Measurements from ENCODE around the gene MYOM1.
"Not testable (repeated sequence)": the region's sequence is repeated elsewhere in the genome, so short reads cannot be mapped to it uniquely, and the experiment has no call there.

Gene MYOM1

DNA sequence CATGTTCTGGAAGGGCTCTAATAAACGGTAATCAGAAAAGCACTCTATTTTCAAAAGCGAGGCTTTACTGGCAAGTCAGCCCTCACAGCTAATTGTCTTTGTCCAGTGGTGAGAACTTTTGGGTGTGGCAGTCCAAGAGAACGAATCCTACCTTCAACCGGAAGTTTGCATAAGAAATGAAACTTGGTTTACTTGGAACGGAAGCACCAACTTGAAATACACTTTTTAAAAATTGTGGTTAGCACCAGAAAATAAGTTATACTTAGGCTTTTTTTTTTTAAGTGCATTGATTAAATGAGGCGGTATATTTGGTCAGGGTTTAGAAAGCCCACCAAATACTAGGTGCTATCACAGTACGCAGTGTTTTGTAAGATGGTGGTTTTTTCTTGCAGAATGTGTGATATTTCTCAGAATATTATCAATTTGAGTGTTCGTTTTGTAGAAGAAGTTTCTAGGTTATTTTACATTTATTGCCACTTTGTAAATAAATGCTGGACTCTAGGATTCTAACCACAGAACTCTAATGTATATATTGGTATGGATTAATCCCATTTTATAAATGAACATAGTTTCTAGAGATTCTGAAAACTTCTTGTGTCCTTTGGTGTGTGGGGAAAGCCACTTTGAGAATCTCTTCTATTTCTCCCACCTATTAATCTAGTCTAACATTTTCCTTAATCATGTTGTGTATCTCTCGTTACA is 29.0 kb upstream of the MYOM1 start:
- no peak for FAIRE-seq

DNA sequence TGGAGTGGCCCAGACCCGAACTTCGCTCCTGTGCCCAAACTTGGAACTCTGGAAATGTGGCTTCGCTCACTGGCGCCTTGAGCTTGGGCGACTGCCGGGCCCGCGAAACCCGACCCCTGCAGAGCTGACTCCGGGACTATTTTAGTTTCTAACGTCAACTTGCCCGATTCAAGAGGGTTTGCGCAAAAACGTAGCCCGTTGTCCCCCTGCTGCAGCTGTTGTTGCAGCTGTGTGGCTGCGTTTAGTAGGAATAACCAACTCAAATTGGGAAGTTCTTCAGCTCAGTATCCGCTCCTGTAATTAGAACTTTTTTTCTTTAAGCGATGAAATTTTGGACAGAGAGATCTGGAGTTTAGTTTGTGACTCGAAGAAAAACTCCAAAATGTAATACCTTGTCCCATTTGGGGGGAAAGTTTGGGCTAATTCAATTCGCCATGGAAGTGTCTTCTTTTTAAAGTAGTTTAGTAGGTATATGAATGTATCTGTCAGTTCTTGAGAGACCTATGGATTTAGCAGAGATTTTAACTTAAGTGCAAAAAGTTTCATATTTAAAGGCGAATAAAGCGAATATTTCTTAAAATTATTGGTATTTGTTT is 28.4 kb upstream of the MYOM1 start:
- FAIRE-seq = no peak

DNA sequence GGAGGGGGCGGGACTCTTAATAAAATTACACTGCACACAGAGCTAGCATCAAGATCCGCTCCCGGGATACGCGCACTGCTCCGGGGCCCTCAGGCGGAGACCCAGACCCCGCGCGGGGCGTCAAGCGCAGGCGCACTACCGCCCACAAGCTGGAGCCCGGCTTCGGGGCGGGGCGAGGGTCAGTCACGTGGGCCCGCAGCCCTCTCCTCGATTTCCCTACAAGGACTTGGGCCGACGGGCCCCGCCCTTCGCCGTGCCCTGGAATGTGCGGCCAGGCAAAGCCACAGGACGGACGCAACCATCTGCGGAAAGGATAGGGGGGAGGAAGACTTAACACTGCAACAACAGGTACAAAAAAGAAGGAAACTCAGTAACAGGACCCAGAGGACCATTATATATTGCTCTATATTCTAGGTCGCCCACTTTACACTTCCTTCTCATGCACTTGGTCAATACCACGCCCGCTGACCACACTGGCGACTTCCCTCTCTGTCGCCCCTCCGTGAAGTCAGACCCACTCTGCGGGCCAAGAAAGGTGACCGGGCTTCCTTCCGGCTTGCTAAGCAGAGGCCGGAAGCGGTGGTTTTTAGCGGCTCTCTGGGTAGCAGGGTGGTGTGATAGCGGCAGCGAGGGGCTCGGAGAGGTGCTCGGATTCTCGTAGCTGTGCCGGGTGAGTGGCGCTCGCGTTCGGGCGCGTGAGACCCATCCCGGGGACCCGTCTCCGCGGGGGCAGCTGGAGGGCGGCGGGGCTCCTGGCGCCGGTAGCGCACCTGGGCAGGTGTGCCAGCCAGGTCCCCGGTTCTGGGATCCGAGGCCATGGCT is 27.7 kb upstream of the MYOM1 start, which contains the start of gene MYL12A:
TSS of gene MYL12A (plus strand) at position 562 of the 822 bp plus-strand sequence. CDS start 5,447 bp downstream, outside the sequence.
- peak; percentile 80 for FAIRE-seq

DNA sequence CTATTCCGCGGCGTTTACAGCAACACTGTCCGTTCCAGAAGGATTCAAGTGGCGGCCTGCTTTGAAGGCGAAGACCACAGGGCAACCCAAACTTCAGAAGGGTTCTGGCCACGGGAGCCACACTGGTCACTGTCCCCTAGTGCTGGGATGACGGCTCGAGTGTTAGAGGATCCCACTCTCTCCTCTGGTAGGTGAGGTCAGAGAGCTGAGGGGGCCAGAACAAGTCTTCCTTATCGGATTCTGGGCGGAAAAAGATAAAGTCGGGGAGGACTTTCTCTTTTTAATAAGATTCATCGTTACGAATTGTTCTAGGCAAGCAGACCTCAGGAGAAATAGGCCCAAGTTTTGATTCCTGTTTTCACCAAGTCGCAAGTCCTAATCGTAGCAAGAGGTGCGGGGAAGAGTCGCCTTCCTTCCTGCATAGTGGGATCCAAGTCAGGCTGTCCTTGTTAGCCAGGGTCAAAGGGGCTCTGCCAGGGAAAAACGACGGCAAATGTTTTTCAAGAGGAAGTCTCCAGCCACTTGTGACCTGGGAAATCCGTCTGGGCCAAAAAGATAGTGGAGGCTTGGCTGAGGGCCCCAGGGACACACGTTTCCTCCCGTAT is 27.0 kb upstream of the MYOM1 start:
- FAIRE-seq = no peak

DNA sequence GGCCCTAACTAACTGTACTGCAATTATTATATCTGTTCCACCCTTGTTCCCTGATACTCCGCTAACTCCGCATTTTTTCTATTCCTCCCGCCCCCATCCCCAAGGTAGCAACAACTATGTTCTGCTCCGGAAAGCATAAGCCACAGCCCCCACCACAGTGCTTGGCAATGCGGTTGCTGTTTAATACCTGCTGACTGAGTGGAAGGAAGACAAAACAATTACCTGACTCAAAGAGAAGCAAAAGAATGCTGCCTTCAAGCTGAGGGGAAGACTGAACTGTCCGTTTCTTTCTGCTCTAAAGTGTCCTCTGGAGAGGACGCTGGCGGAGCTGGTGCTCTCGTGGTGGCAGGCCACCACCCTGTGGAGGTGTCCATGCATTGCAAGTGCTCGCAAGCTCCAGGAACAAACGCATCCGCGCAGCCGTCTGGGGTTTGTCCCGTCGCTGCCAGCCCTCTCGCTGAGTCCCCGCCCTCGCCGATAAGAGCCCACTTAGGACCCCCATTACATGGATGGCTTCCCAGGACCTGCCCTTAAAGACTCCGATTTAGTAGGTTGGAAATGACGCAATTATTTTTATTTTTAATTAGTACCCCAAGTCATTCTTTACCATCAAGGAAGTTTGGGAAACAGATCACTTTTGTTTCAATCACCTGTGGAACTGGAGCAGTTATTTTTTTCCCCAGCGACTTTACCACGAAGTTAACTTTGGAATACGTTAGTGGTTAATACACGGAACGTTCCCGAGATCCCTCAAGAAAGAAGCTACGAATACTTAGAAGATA is 26.3 kb upstream of the MYOM1 start:
- FAIRE-seq = no peak

DNA sequence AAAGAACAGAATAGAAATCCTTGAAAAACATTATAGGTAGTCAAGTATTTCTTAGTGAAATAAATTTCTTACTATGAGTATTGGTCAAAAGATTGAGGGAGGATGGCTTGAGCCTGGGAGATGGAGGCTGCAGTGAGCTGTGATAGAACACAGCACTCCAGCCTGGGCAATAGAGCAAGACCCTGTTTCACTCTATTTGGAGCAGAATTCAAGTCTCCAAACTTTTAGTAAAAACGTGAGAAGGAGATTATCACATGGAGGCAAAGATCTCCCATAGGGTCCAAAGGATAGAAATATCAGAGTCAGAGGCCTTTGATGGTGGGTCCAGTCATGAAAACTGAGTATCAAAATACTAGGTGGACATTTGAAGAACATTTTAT is 25.4 kb upstream of the MYOM1 start:
- FAIRE-seq = no peak

DNA sequence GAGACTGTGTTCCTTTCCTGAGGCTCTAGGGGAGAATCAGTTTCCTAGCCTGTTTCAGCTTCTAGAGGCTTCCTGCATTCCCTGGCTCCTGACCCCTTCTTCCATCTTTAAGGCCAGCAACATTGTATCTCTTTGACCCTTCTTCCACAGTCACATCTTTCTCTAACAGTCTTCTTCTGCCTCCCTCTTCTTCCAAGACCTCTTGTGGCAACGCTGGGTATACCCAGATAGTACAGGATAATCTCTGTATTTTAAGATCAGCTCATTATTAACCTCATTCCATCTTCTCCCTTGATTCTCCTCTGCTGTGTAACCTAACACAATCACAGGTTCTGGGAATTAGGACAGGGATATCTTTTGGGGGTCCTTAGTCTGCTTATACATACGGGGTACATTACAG is 19.0 kb upstream of the MYOM1 start:
- no peak for FAIRE-seq

DNA sequence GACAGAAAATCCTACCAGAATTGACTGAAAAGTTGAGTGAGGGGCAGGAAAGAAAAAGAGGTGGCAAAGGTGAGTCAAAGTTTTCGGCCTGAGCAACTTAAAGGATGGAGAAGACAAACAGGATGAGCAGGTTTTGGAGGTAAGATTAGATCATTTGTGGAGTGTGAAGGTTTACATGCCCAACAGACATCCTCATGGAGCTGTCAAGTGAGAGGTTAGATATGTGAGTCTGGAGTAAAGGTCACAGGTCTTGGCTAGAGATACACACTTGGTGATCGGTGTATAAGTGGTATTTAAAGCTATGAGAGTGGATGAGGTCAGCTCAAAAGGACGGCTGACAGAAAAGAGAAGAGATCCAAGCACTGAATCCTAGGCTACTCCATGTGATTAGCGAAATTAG is 16.7 kb upstream of the MYOM1 start:
- no peak for FAIRE-seq

DNA sequence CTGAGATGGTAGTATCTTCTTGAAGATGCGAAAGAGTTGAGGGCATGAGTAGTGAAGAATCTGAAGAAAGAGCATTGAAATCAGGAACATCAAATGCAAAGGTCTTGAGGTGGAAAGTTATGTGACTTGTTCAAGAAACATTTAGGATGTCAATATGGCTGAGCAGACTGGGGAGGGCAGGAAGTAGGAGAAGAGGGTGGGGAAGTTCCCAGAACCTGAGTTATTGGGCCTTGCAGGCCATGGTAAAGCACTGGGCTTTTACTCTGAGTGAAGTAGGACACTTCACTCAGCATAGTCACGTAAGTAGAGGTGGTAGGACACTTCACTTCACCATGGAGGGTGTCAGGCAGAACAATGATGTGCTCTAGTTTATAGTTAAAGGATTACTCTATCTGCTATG is 16.1 kb upstream of the MYOM1 start:
- no peak for FAIRE-seq

DNA sequence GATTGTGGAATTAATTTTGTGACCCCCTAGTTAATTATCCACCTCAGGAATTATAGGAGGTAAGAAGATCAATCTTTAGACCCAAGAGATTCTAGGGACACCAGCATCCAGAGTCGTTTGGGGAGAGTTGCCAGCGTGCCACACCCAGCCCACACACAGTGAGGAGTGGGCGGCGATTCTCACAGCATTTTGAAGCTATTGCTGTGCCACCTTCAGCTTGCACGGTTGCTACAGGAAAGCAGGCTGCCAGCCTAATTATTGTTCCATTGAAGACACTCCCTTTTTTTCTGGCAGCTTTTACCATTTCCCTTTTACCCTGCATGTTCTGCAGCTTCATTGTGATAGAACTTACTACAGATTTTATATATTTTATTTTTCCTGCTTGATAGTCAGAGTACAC is 14.7 kb upstream of the MYOM1 start:
- FAIRE-seq = no peak

DNA sequence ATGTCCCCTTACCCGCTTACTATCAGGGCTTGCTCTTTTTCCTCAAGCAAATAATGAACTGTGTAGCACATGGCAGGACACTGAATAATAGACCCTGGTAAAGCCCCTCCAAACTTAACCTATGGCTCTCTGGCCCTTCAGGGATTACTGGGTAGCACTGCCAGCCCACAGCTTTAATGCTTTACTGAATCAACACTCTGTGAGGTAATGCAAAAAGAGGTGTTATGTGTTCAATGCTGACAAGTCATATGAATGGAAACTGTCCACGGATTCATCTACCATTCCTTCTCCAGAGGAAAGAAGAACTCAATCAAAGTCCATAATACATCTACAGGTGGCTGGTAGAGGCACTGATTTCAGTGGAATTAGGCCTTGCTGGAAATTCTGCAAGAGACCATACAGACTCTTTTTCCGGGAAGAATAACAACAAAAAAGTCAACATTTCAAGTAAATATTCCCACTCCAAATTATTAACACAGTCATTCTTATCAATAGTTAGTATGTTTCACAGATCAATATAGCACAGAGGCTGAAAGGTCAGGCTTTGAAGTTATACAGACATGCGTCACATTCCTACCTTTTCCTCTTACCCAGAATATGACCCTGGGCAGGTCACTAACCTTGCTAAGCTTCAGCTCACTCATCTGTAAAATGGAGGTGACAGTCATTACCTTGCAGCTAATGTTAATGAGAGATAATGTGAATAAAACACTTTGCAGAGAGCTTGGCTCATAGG is 13.8 kb upstream of the MYOM1 start:
- FAIRE-seq = no peak

DNA sequence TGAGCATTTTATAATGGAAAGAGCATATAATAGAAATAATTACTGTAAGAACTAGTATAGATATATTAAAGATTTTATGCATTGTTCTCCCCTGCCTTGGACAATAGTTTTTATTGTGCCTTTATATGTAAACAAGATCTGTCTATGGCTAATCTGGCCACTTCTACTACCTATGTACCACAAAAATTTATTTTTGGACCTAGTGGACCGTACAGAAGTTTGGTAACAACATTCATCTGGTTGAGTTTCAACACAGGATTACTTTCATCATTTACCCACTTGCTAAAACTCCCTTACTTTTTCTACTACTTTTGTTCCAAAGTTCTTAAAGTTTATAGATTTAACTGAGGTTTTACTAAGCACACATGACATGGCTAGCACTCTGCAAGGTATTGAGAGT is 13.2 kb upstream of the MYOM1 start:
- no peak for FAIRE-seq

DNA sequence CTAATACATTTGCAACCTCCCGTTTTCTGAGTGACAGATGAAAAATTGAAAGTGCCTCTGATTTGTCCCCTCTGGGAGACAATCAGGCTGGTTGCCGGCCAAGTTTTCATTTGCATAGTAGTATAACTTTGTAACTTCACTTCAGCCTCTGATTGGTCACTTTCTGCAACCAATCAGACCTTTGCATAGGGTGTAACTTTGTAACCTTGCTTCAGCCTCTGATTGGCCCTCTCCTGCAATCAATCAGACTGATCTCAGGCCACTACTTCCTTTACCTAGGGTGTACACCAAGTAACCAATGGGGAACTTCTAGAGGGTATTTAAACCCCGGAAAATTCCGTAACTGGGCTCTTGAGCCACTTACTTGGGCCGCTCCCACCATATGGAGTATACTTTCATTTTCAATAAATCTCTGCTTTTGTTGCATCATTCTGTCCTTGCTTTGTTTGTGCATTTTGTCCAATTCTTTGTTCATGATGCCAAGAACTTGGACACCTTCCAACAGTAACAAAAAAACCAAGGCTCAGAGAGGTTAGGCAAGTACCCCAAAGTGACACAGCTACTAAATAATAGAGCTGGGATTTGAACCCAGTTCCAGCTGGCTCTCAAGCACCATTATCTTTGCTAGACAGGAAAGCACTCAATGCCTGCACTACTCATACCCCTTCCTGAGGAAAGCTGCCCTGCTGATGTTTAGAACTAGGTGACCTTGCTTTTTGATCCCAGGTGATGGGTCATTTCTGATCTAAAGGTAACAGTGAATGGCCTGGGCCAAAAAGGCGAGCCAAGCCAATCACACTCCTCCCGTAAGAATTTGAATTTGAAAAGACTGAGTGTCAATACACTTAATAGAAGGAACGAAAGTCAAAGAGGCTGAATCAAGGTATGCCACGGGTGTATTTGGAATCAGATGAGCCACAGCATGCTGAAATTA is 10.9 kb upstream of the MYOM1 start:
- FAIRE-seq = no peak

DNA sequence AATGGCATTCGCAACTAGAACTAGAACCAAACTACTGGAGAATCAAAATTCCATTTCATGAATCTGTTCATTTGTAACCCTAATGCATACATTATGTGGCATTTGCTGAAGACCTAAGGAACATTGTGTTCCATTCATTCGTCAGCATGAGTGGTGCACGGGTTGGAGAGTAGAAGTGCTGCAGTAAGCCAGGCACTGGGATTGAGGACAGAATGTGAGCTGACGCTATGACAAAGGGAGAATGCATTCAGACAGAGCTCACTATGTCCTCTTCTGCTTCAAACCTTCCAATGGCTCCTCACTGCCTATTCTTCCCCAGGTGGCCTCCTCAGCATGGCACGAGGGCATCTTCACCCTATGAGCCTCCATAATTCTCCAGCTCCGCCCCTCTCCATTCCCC is 6.3 kb upstream of the MYOM1 start:
- no peak for FAIRE-seq

DNA sequence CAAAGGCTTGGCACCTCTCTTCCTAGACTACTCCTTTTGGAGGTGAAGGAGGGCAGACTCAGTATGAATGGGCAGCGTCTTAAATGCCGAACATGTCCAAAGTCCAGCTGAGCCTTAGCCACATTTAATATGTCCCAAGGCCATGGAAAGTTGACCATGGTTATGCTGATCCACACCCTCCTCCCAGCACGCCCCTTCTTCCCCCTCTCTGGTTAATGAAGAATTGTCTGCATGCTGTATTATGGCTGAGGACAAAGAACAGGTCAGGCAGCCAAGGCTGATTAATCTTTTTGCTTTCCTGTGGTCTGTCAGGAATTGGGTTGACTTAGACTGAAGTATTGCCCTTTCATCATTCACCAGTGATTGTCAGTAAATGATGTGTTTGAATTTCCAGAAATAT is 5.8 kb upstream of the MYOM1 start:
- FAIRE-seq = no peak

DNA sequence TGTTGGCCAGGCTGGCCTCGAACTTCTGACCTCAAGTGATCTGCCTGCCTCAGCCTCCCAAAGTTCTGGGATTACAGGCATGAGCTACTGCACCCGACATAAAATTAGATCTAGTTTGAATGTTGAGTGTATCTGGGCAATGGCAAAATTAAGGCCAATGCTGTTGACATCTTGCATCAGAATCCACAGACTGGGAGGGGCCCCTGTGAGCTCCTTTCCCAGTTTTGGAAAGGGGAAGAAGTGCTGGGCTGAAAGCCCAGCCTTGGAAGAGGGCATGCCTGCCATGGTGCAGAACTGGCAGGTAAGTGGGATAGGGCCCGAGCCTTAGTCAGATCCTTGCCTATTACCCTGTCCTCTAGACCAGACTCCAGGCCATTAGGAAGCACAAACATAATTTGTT is 4.5 kb upstream of the MYOM1 start:
- FAIRE-seq = no peak

DNA sequence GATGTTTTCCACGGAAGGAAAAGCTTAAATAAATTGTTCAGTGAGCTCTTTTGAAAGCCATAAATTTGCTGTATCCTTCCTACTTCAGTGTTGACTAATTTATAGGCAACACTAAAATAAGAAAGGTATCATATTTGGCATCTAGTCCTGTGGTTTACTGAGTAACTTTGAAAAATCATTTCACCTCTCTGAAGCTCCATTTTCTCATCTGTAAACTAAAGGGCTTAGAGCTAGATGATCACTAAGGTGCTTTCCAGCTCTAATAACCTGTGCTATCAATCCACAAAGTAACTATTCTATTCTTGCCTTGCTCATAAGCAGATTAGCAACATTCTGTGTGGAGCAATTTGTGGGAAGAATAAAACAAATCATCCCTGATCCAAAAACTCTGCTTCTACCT is 3.6 kb upstream of the MYOM1 start:
- FAIRE-seq = no peak

DNA sequence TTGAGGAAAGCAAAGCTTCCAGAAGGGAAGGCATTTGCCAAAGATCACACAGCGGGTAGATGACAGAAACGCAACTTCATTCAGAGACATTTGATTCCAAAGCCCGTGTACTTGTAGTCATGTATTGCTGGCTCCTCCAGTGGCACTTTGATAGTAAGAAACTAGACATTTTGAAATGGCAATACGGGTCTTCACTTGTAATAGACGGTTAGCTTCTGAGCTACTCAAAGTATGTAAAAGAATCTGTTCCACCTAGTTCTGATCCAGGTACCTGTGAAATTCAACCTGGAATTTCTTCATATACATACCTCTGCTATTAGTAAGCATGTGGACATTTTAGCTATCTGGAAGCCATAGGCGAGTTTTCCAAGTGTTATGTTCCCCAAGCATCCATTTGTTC is 1.7 kb upstream of the MYOM1 start:
- no peak for FAIRE-seq

DNA sequence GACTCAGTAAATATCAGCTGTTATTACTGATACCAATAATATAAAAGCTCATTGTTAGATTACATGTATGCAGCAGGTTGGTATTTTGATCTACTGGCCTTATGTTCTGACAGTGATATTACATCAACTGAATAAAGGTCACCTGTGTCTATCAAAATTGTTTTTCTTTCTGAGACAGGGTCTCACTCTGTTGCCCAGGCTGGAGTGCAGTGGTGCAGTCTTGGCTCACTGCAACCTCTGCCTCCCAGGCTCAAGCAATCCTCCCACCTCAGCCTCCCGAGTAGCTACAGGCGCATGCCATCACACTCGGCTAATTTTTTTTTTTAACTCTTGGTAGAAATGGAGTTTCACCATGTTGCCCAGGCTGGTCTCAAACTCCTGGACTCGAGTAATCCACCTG is 1.1 kb upstream of the MYOM1 start:
- not testable (repeated sequence) for FAIRE-seq

DNA sequence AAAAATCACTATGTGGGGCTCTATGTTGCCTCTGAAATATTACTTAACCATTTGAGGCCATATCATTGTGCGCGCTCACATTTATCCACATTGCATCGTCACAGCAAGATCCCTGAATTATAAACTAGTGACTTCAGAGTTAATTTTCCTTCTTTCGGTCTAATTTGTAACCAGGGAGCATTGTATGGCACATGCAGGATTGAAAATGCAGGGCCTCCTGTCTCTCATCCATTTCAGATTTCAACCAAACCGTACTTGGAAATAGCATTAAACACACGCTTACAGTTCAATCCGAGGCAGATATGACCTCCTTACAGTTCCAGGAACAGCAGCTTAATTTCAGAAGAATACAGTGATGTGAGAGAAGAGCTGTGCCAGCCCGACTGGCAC is 532 bp downstream of the MYOM1 start:
- no peak for FAIRE-seq

DNA sequence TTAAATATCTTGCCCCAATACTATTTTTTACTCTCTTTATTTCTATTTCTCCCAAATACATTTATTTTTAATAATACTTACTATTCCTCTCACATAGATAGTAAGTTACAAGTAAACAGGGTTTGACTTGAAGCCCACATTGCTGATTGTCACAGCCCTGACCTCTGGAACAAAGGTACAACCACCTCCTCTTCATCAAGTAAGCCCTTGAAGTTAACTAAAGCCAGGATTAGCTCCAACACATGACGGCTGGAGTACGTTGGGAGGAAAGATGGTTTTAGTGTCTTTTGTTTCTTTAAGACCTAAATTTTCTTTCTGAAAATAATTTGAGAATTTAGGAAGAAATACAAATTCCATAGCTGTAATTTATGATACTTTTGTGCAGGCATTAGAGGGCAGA is 949 bp downstream of the MYOM1 start:
- no peak for FAIRE-seq

Data from TTC549 (cell line).